Ramos (cell line): Measurements from ENCODE around the gene CNTNAP5.

Experiments
- in situ Hi-C: fragments of 300-500 bp; cut with MboI; formaldehyde crosslinking; loops from one replicate; pipeline ENCODE4 v1.14.3; 2022; ENCODE audit warnings: low sequenced_read_pairs; ENCODE audit not compliant: unreplicated experiment

The CNTNAP5 gene

DNA sequence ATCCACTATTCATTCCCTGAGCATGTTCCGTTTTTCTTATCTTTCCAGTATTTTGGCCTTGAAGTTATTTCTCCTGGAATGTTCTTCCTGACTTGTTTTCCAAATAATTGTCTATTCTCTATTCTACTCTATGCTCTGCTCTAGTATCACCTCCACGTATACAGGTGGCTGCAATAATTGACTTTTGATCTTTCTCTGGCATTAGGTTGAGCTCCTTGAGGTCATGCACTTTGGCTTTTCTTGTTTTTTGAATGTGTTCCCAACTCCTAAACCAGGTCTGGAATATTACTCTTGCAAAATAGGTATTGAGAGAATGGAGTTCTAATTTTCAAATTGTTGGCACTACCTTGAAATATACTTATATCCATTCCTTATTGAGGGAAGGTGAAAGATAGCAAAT, 550.4 kb downstream of the CNTNAP5 start:
- in situ Hi-C loops: no loop called here

DNA sequence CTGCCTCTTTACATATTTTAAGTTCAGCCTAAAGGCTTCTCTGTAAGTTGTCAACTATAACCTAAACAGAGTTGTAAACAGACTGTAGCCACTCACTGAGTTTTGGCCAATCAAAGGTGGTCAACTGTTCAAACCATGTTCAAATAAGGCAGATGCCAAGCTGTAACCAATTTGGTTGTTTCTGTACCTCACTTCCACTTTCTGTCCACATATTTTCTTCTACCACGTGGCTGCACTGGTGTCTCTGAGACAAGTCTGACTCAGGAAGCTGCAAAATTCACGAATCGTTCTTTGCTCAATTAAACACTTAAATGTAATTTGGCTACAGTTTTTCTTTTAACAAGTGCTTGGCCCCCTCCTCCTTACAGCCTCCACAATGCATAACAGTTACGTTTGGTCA, 555.2 kb downstream of the CNTNAP5 start:
- in situ Hi-C loops: no loop called here

DNA sequence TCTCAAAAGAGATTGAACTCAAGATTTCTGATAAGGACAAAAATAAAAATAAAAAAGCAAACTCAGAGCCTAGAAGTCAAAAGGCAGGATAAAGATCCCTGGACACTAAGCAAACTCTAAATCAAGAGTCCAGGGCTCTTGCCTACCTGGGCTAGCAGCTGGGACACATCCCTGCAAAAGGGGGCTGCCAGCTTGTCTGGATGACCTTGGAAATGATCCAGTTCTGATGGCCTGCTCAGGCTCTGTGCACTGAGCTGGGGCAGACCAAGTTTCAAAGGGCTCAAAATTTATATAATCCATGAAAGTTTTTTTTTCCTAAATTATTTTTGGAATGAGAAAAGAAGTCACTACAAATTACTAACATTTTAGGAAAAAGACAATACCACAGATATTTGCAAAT, 557.3 kb downstream of the CNTNAP5 start:
- in situ Hi-C loops: no loop called here

GRCh38 chr2:124584615-124585014, 559.5 kb downstream of the CNTNAP5 start:
- in situ Hi-C loops: no loop called here

- in situ Hi-C loops: no loop called here
Observed at GRCh38 chr2:124585277-124585676, 560.2 kb downstream of the CNTNAP5 start.

DNA sequence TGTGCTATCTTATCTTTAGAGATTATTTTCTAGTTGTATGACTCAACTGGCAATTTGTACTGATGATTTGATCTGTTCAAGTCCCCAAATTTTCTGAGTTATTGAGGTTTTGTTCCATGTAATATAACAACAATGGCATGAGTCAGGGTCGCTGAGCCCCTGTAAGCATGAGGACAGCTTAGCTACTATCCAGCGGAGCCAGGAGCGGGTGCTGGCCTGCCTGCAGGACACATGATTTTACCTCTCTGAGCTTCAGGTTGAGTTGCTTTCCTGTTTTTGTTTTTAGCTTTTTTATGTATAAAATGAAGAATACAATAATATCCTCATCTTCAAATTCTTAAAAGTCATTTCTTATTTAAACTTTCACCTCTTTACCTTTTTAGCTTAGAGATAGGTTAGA, 561.1 kb downstream of the CNTNAP5 start:
- in situ Hi-C loops: no loop called here

- in situ Hi-C loops: no loop called here
Observed at GRCh38 chr2:124586835-124587234, 561.7 kb downstream of the CNTNAP5 start.

- in situ Hi-C loops: no loop called here
Observed at GRCh38 chr2:124589971-124590370, 564.9 kb downstream of the CNTNAP5 start.

GRCh38 chr2:124602759-124603158, 577.7 kb downstream of the CNTNAP5 start:
- in situ Hi-C loops: no loop called here

- in situ Hi-C loops: no loop called here
Observed at GRCh38 chr2:124604940-124605339, 579.9 kb downstream of the CNTNAP5 start.

- in situ Hi-C loops: no loop called here
Observed at GRCh38 chr2:124607679-124608078, 582.6 kb downstream of the CNTNAP5 start.

DNA sequence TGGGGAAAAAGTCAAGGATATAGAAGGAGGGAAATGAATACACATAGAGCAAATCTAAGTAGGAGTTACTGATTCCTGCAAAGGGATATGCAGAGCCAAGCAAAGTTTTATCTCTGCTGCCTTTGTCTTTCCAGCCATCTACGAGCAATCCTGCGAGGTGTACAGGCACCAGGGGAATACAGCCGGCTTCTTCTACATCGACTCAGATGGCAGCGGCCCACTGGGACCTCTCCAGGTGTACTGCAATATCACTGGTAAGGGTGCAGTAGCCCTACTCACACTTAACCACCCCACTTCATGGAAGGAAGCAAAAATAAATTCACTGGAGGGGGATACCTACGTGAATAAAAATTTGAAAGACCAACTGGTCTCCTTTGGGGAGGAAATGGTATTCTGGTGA, 584.6 kb downstream of the CNTNAP5 start:
- in situ Hi-C loops: no loop called here

DNA sequence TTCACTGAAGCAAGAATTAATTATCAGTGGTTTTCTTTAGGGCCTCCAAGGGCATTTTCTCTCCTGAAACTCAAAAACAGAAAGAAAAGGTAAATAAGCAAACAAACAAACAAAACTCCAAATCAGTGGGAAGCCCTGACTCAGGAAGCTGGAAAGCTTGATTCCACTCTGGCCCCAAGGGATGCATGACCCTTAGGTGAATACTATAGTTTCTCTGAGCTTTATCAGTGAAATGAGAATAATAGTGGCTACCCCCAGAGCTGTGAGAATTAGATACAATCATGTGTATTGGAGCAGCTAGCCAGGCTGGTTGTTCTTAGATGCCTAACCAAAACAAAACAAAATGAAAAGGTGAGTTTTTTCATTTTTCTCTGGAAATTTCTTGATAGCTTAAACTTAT, 585.1 kb downstream of the CNTNAP5 start:
- in situ Hi-C loops: no loop called here

GRCh38 chr2:124610866-124611265, 585.8 kb downstream of the CNTNAP5 start:
- in situ Hi-C loops: no loop called here

GRCh38 chr2:124623560-124623959, 598.5 kb downstream of the CNTNAP5 start:
- in situ Hi-C loops: no loop called here

DNA sequence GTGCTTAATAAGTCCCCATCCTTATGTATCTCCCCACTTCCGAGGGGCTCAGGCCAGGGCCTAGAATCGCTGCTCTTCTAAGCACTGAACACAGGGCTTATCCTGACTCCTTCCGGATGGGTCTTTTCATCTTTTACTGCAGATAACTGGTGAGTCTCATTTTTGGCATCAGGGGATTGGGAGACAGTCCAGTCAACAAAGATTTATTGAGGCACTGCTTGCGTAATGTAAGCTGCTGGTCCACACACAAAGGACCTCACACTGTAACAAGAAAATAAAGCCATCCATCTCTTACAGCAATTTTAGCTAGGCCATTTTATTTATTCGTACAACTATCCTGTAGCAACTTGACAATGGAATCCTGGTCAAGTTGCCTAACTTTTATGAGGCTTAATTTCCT, 600.5 kb downstream of the CNTNAP5 start:
- in situ Hi-C loops: no loop called here

DNA sequence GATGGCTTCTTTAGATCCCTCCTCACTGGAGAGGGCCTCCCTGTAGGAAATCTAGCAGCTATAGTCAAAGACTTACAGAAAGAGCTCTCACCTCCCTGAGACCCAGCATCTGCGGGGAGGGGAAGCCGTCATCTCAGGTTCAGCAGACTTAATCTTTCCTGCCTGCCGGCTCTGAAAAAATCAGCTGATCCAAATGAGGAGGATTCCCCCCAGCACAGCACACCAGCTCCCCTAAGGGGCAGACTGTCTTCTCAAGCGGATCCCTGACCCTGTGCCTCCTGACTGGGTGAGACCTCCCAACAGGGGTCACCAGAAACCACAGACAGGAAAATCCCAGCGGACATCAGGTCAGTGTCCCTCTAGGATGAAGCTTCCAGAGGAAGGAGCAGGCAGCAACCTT, 601.9 kb downstream of the CNTNAP5 start:
- in situ Hi-C loops: no loop called here

GRCh38 chr2:124633812-124634211, 608.7 kb downstream of the CNTNAP5 start:
- in situ Hi-C loops: no loop called here

GRCh38 chr2:124639524-124639923, 614.4 kb downstream of the CNTNAP5 start:
- in situ Hi-C loops: no loop called here

DNA sequence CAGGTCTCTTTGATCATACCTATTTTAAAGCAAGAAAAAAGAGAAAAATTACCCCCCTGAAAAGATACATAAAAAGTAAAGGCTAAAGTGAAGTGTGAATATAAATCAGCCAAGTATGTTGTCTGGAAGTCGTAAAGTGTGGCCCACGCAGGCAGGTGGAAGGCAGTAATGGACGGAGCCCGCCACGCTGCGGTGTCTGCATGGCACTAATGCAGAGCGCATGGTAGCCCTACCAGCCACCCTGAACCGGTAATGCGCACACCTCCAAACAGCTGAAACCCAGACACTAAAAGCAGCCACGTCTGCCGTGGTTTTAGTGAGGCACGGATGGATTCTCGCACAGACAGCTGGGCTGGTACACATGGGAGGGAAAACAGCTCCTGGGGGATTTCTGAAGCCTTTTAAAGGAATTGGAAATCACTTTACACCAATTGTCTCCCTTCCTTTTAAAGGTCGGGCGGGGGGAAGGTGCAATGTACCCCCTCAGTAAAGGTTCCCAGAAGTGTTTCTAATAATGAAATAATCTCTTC, 615.2 kb downstream of the CNTNAP5 start:
- in situ Hi-C loops: no loop called here

DNA sequence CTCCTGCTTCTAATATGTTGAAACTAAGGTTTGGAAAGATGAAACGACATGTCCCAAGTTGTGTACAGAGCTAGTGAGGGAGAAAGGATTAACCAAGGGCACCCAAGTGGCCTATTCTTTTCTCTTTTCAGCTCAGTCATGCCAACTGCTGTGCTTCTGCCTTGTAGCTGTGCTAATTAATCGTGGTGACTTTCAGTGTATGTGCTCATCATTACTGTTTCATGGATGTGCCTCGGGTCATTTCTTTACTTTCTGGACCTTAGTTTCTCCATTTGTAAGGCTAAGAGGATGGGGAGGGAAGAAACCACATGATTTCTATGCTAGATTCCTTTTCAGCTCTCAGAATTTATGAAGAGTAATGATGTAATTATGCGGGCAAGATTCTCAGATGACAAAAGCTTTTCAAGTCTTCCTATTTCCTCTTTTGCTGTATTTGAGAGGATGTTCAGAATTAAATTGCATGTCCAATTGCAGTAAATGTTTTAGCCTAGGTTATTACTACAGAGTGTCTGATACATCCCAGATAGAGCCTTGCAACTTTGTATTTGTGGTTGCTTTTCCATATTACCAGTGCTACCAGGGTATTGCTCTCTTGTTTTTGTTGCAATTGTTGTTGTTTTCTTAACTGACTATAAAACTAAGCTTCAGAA, 621.2 kb downstream of the CNTNAP5 start:
- in situ Hi-C loops: no loop called here

DNA sequence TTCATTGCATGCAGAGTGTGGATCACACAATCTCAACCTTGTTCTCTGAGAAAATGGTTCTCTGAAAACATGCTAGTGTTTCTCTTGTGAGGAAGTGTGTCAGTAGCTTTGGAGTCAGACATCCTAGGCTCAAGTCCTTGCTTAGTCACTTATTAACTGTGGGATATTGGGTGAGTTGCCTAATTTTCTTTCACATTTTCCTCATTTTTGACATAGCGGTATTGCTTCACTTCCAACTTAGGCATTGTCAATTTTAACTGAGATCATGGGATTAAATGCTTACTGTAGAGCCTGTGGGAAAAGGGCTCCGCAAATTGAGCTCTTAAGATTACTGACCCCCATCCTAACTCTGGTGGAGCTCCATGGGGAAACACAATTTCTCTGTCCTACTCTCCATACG, 622.2 kb downstream of the CNTNAP5 start:
- in situ Hi-C loops: no loop called here
